ENCODE measurements around the gene KMT2C.

- TF ChIP-seq CTCF (IDR thresholded peaks at IDR 0.05; ENCODE audit: low read length) (no peak), EZH2 (IDR thresholded peaks at IDR 0.05; ENCODE audit: borderline replicate concordance, low read length) (no peak)
These were observed 122.6 kb downstream of the KMT2C start for GRCh38 chr7:152313217-152313616.
